GM23338 (cell line): ENCODE measurements around the gene SPATA25.

ENCODE experiments used
- EZH2 ChIP-seq: fragments of 200-600 bp; sonication (generic); IDR thresholded peaks from one replicate; pipeline ENCODE4 v1.8.0; 2017; ENCODE audit warnings: antibody characterized with exemption, mild to moderate bottlenecking, low read depth; ENCODE audit not compliant: unreplicated experiment
- EZH2phosphoT487 ChIP-seq: fragments of 200-600 bp; sonication (generic); IDR thresholded peaks from one replicate; pipeline ENCODE4 v1.8.1; 2018; ENCODE audit warnings: antibody characterized with exemption; ENCODE audit not compliant: unreplicated experiment
- JUNB ChIP-seq: IDR thresholded peaks from one replicate; pipeline ENCODE4 v1.6.1; 2016; ENCODE audit warnings: antibody characterized with exemption; ENCODE audit not compliant: unreplicated experiment
- POLR2AphosphoS5 ChIP-seq: IDR thresholded peaks from 2 replicates; pipeline ENCODE4 v1.6.1; 2016; ENCODE audit warnings: antibody characterized with exemption, low read depth
- TF ChIP-seq, protein P1 (sequence below), 2 experiments: fragments of 200-600 bp in 1 of 2; sonication (generic) in 1 of 2; conservative IDR thresholded peaks; 2 replicates each; pipeline versions ENCODE4 v1.5.1 to v1.6.1; 2016 to 2017; ENCODE audit warnings: antibody characterized with exemption in 2 of 2, low read depth in 2 of 2, mild to moderate bottlenecking in 2 of 2, moderate library complexity in 1 of 2
- TF ChIP-seq, protein P2 (sequence below): IDR thresholded peaks from one replicate; pipeline ENCODE4 v1.6.1; 2018; ENCODE audit warnings: antibody characterized with exemption; ENCODE audit not compliant: unreplicated experiment

DNA sequence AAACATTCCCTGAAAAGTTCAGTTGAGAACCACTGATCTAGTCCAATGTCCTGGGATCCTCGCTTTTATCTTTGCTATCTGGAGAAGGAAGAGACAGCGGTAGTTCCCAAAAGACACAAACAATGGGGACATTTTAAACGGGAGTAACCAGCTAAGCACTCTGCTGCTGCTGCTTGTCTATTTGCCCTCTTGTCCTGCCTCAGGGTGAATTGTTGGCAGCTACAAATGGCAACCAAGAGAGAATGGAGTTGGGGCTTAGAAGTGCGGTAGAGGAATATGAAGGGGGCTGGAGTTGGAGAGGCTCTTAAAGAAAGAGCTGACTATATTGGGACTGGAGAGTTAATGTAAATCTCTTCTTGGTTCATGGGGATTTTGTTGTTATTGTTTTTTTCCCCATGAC, 12.8 kb downstream of the SPATA25 start:
- TF ChIP-seq, protein P1, sequence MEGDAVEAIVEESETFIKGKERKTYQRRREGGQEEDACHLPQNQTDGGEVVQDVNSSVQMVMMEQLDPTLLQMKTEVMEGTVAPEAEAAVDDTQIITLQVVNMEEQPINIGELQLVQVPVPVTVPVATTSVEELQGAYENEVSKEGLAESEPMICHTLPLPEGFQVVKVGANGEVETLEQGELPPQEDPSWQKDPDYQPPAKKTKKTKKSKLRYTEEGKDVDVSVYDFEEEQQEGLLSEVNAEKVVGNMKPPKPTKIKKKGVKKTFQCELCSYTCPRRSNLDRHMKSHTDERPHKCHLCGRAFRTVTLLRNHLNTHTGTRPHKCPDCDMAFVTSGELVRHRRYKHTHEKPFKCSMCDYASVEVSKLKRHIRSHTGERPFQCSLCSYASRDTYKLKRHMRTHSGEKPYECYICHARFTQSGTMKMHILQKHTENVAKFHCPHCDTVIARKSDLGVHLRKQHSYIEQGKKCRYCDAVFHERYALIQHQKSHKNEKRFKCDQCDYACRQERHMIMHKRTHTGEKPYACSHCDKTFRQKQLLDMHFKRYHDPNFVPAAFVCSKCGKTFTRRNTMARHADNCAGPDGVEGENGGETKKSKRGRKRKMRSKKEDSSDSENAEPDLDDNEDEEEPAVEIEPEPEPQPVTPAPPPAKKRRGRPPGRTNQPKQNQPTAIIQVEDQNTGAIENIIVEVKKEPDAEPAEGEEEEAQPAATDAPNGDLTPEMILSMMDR (conservative IDR thresholded peaks at IDR 0.05; ENCODE audit: low read depth in 2 of 2), result no peak
- no peak for TF ChIP-seq EZH2
- TF ChIP-seq, protein P2, sequence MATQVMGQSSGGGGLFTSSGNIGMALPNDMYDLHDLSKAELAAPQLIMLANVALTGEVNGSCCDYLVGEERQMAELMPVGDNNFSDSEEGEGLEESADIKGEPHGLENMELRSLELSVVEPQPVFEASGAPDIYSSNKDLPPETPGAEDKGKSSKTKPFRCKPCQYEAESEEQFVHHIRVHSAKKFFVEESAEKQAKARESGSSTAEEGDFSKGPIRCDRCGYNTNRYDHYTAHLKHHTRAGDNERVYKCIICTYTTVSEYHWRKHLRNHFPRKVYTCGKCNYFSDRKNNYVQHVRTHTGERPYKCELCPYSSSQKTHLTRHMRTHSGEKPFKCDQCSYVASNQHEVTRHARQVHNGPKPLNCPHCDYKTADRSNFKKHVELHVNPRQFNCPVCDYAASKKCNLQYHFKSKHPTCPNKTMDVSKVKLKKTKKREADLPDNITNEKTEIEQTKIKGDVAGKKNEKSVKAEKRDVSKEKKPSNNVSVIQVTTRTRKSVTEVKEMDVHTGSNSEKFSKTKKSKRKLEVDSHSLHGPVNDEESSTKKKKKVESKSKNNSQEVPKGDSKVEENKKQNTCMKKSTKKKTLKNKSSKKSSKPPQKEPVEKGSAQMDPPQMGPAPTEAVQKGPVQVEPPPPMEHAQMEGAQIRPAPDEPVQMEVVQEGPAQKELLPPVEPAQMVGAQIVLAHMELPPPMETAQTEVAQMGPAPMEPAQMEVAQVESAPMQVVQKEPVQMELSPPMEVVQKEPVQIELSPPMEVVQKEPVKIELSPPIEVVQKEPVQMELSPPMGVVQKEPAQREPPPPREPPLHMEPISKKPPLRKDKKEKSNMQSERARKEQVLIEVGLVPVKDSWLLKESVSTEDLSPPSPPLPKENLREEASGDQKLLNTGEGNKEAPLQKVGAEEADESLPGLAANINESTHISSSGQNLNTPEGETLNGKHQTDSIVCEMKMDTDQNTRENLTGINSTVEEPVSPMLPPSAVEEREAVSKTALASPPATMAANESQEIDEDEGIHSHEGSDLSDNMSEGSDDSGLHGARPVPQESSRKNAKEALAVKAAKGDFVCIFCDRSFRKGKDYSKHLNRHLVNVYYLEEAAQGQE, result no peak
- TF ChIP-seq POLR2AphosphoS5, result no peak
- TF ChIP-seq JUNB, result no peak
- no peak for TF ChIP-seq EZH2phosphoT487
